GM12865 (cell line): ENCODE data around the gene MIS18A.
"Not testable (repeated sequence)": the region's sequence is repeated elsewhere in the genome, so short reads cannot be mapped to it uniquely, and the experiment has no call there.

Experiments used
- DNase-seq: peaks from one replicate; pipeline ENCODE4 v3.0.0; 2010; ENCODE audit warnings: low read depth
- H3K4me3 ChIP-seq: 2 replicates; pipeline ENCODE4 v1.5.1; 2011; ENCODE audit warnings: mild to moderate bottlenecking, low read depth, low read length, control low read depth
- TF ChIP-seq, protein P1 (sequence below): IDR thresholded peaks from 2 replicates; pipeline ENCODE4 v1.5.1; 2011; ENCODE audit warnings: low read length, control low read depth, low read depth, inconsistent platforms; ENCODE audit not compliant: insufficient read depth; ENCODE audit errors: missing control alignments

The MIS18A gene

DNA sequence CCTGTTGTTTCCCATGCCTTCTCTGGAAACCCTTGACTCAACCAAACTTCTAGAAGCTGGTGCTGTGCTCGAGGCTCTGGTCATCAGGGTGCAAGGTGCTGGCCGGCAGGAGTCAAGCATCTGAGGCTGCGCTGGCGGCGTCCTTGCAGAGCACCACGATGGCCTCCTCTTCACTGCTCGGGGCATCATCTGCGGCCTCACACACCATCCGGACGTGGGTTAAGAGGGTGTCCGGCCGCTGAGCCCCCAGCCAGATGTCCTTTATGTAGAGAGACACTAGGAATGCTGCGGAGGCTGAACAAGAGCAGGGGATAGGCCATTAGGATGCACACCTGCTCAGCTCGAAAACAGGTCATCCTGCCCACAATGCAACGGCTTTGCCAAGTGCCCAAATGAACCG, 36.0 kb upstream of the MIS18A start:
- TF ChIP-seq, protein P1, sequence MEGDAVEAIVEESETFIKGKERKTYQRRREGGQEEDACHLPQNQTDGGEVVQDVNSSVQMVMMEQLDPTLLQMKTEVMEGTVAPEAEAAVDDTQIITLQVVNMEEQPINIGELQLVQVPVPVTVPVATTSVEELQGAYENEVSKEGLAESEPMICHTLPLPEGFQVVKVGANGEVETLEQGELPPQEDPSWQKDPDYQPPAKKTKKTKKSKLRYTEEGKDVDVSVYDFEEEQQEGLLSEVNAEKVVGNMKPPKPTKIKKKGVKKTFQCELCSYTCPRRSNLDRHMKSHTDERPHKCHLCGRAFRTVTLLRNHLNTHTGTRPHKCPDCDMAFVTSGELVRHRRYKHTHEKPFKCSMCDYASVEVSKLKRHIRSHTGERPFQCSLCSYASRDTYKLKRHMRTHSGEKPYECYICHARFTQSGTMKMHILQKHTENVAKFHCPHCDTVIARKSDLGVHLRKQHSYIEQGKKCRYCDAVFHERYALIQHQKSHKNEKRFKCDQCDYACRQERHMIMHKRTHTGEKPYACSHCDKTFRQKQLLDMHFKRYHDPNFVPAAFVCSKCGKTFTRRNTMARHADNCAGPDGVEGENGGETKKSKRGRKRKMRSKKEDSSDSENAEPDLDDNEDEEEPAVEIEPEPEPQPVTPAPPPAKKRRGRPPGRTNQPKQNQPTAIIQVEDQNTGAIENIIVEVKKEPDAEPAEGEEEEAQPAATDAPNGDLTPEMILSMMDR: no peak

DNA sequence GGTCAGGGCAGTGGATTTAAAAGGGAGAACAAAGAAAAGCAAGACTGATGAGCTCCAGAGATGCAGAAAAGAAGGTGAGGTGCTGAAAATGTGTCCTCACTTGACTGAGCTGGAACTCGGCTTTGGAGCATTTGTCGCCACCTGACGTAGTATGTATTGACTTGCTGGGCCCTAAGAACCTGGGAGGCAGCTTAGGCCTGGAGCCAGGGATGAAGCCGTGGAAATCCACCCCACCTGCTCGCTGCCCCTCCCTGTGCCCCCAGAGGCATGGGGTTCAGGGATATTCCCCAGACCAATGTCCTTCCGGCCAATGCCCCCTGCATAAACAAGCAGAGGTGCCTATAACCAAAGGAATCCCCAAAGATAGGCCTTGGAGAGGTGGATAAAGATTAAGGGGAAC, 34.1 kb upstream of the MIS18A start:
- no peak overlapping the region for H3K4me3 ChIP-seq
- TF ChIP-seq, protein P1: no peak
- DNase-seq: no peak

More for the DNA sequence above, 36.0 kb upstream of the MIS18A start:
- DNase-seq: no peak
- H3K4me3 ChIP-seq: no peak overlapping the region

DNA sequence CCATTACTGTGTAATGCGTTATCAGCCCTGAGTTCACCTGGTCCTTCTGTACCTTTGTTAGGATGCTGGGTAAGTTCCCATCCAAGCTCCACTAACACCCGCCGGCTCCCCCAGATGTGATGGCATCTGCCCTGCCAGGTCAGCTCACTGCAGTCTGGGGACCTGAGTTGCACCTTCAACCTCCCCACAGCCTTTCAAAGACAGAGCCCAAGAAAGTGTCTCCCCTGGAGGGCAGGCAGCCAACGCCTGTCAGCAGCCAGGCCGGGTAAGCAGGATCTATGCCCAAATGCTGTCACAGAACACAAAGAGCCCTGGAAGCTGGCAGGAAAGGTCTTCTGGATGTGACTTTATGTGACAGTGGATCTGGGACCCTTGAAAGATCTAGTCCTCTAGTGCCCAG, 33.5 kb upstream of the MIS18A start:
- no peak for DNase-seq
- H3K4me3 ChIP-seq: no peak overlapping the region
- TF ChIP-seq, protein P1: no peak

DNA sequence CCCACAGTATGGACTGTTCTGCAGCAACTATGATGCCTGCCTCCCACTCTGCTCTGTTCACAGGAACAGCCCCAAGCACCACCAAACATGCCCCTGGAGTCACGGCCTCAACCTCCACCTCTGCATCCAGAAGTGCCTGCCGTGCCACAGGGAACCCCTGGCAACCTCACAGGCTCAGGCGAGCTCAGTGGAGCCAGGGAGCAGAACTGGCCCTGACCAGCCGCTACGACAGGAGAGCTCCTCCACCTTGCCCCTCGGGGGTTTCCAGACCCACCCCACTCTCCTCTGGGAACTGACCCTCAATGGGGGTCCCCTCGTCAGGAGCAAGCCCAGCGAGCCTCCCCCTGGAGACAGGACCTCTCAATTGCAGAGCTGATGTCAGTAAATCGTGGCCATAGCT, 32.8 kb upstream of the MIS18A start:
- no peak for DNase-seq
- TF ChIP-seq, protein P1: no peak
- H3K4me3 ChIP-seq: no peak overlapping the region

DNA sequence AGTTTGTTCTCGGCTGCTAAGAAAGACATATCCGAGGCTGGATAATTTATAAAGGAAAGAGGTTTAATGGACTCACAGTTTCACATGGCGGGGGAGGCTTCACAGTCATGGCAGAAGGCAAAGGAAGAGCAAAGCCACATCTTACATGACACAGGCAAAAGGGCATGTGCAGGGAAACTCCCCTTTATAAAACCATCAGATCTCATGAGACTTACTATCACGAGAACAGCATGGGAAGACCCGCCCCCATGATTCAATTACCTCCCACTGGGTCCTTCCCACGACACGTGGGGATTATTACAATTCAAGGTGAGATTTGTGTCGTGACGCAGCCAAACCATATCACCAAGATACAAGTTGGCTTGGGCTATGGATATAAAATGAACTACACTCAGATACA, 32.1 kb upstream of the MIS18A start:
- not testable (repeated sequence) for DNase-seq, H3K4me3 ChIP-seq

DNA sequence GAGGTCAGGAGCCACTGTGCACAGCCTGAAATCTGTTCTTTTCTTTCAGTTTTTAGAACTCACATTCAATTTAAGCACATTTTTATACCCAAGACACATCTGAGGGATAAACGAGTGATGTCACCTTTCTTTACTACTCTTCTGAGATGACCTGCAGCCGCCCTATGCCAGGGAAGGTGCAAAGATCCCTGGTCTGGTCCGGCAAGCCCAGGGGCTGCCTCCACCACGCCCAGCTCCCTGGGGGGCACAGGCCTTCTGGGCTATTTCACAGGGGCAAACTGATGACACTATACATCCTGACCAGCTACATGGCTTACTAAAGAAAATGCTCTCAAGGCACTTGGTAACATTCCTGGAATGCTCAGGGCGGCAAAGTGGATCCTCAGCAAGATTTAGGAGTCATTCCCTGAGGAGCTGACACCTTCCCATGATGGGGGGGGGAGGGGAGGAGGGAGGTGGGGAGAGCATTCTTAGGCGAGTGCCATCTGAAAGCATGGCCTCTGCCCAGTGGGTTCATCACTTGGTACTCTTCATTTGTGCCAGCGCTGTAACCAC, 31.1 kb upstream of the MIS18A start:
- no peak for DNase-seq
- H3K4me3 ChIP-seq: no peak overlapping the region
- TF ChIP-seq, protein P1: no peak

DNA sequence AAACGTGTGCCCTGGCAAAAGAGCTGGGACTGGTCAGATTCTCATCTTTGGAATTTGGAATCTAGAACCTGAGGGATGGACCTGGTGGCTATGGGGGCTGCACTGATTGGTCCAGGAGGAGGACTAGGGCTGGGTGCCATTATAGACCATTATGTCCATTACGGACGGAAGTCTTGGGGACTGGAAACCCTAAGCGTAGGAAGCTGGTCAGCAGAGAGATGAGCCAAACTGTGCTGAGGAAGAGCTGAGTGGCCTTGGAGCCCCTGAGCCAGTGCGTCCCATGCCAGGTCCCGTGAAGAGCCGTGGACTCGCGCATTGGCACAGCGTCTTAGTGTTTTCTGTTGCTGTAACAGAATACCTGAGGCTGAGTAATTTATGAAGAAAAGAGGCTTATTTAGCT, 29.8 kb upstream of the MIS18A start:
- no peak overlapping the region for H3K4me3 ChIP-seq
- TF ChIP-seq, protein P1: no peak
- no peak for DNase-seq
